Neuronal stem cell (in vitro differentiated cells): ENCODE data around the gene MAD1L1.

Experiments used
- DNase-seq: peaks from one replicate; pipeline ENCODE4 v3.0.0-alpha.2; 2013; ENCODE audit warnings: low spot score
- H2AFZ ChIP-seq: one replicate; pipeline ENCODE4 v1.6.1; 2013; ENCODE audit warnings: mild to moderate bottlenecking, low read length, inconsistent platforms
- H2AK5ac ChIP-seq: 2 replicates; pipeline ENCODE4 v1.6.1; 2013; ENCODE audit warnings: low read depth, mild to moderate bottlenecking, inconsistent platforms, low read length, moderate library complexity, mixed read lengths
- H2BK120ac ChIP-seq: 2 replicates; pipeline ENCODE4 v1.6.1; 2013; ENCODE audit warnings: low read depth, mild to moderate bottlenecking, inconsistent platforms, low read length, moderate library complexity, mixed read lengths
- H2BK12ac ChIP-seq: one replicate; pipeline ENCODE4 v1.6.1; 2013; ENCODE audit warnings: low read length, inconsistent platforms
- H2BK15ac ChIP-seq: 2 replicates; pipeline ENCODE4 v1.6.1; 2013; ENCODE audit warnings: mild to moderate bottlenecking, low read length, inconsistent platforms, mixed read lengths
- H2BK5ac ChIP-seq: one replicate; pipeline ENCODE4 v1.6.1; 2013; ENCODE audit warnings: inconsistent platforms, mild to moderate bottlenecking, low read length, moderate library complexity
- H3K14ac ChIP-seq: one replicate; pipeline ENCODE4 v1.6.1; 2013; ENCODE audit warnings: low read length, inconsistent platforms
- H3K18ac ChIP-seq: 2 replicates; pipeline ENCODE4 v1.6.1; 2013; ENCODE audit warnings: low read length, inconsistent platforms
- H3K23ac ChIP-seq: 2 replicates; pipeline ENCODE4 v1.6.1; 2013; ENCODE audit warnings: low read depth, mild to moderate bottlenecking, mixed read lengths, low read length, inconsistent platforms; ENCODE audit not compliant: poor library complexity
- H3K27ac ChIP-seq: replicated peaks from 3 replicates; pipeline ENCODE4 v1.5.1; 2013; ENCODE audit warnings: low read length, inconsistent platforms
- H3K27me3 ChIP-seq, 3 experiments: 2 replicates each; pipeline ENCODE4 v1.6.1; 2013; ENCODE audit warnings: low read length in 3 of 3, mild to moderate bottlenecking in 2 of 3, inconsistent platforms in 1 of 3, low read depth in 1 of 3, mixed read lengths in 1 of 3, moderate library complexity in 1 of 3; ENCODE audit not compliant: control insufficient read depth in 3 of 3, insufficient read depth in 3 of 3
- H3K36me3 ChIP-seq, 2 donors: replicated peaks in 1 of 2; 2 replicates each; pipeline ENCODE4 v1.6.1; 2013; ENCODE audit warnings: low read length in 2 of 2; ENCODE audit not compliant: control insufficient read depth in 2 of 2, insufficient read depth in 2 of 2
- H3K4ac ChIP-seq: 2 replicates; pipeline ENCODE4 v1.6.1; 2013; ENCODE audit warnings: inconsistent platforms, mild to moderate bottlenecking, low read length, moderate library complexity
- H3K4me1 ChIP-seq, 2 donors: 1 replicate in 1 of 2; 2 replicates in 1 of 2; pipeline ENCODE4 v1.6.1; 2013; ENCODE audit warnings: low read length in 2 of 2, low read depth in 1 of 2; ENCODE audit not compliant: control insufficient read depth in 2 of 2, insufficient read depth in 1 of 2
- H3K4me2 ChIP-seq: one replicate; pipeline ENCODE4 v1.6.1; 2013; ENCODE audit warnings: mild to moderate bottlenecking, low read length, inconsistent platforms; ENCODE audit not compliant: insufficient read depth, poor library complexity, severe bottlenecking
- H3K4me3 ChIP-seq, 2 donors: 2 replicates each; pipeline ENCODE4 v1.5.1; 2013; ENCODE audit warnings: low read length in 2 of 2, mild to moderate bottlenecking in 2 of 2, inconsistent platforms in 1 of 2, moderate library complexity in 1 of 2
- H3K79me1 ChIP-seq: one replicate; pipeline ENCODE4 v1.6.1; 2013; ENCODE audit warnings: low read depth, mild to moderate bottlenecking, inconsistent platforms, low read length, moderate library complexity
- H3K9ac ChIP-seq: one replicate; pipeline ENCODE4 v1.6.1; 2013; ENCODE audit warnings: mild to moderate bottlenecking, low read depth, low read length, inconsistent platforms; ENCODE audit not compliant: poor library complexity
- H3K9me3 ChIP-seq, 2 donors: replicated peaks in 1 of 2; 2 replicates each; pipeline versions ENCODE3 to v1.6.1; 2013; ENCODE audit warnings: low read length in 2 of 2, mild to moderate bottlenecking in 2 of 2, inconsistent platforms in 1 of 2, low read depth in 1 of 2, mixed read lengths in 1 of 2, moderate library complexity in 1 of 2; ENCODE audit not compliant: control insufficient read depth in 2 of 2, insufficient read depth in 1 of 2
- H4K8ac ChIP-seq: one replicate; pipeline ENCODE4 v1.6.1; 2013; ENCODE audit warnings: low read depth, mild to moderate bottlenecking, inconsistent platforms, low read length, moderate library complexity
- H4K91ac ChIP-seq: one replicate; pipeline ENCODE4 v1.6.1; 2013; ENCODE audit warnings: low read length, low read depth, mild to moderate bottlenecking, inconsistent platforms; ENCODE audit not compliant: poor library complexity
- WGBS, 2 donors: extraction: QIAGEN DNeasy Blood & Tissue Kit; methylation state at CpG; one replicate each; pipeline ENCODE4 v1.1.7; 2013; ENCODE audit warnings: missing lambda C conversion rate in 2 of 2, mixed read lengths in 1 of 2; ENCODE audit not compliant: insufficient read length in 2 of 2, insufficient replicate concordance in 1 of 2; ENCODE audit errors: extremely low coverage in 2 of 2; 5-methylcytosine and 5-hydroxymethylcytosine counted together

The MAD1L1 gene

DNA sequence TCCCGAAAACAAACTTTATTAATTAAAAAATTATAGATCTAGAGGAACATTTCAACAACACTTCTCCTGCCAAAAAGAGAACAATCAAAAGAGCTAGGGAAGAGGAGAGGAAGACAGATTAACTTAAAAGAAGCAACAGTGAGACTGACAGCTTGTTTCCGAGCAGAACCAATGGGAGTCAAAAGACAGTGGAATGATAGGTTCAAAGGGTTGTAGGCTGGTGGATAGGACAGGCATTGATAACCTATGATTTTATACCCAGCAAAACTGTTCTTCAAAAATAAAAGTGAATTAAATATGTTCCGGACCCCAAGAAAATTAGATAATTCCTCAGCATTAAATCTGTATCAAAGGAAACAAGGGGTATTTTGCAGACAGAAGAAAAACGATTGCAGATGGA is 207.6 kb downstream of the MAD1L1 start:
- Histone ChIP-seq H4K91ac (no peak overlapping the region), H3K36me3 (no peaks in the 10 kb centered on the region), H2BK120ac (no peak overlapping the region), H4K8ac (no peak overlapping the region), H2AK5ac (no peak overlapping the region), H3K4me2 (no peak overlapping the region), H2BK5ac (no peak overlapping the region), H3K27ac (no peak overlapping the region), H3K79me1 (peaks cover 1% of the 10 kb centered on the region), H2AFZ (no peak overlapping the region), H3K23ac (no peak overlapping the region), H2BK15ac (no peak overlapping the region), H3K4ac (no peak overlapping the region), H2BK12ac (no peak overlapping the region), H3K14ac (no peak overlapping the region), H3K18ac (no peak overlapping the region), H3K9me3 (peaks cover 7 to 37% of the 10 kb centered on the region in 2 donors), H3K4me3 (no peak overlapping the region), H3K4me1 (peaks cover 0 to 8% of the 10 kb centered on the region in 2 donors), H3K27me3 (no peaks in the 10 kb centered on the region), H3K9ac (no peak overlapping the region)
- no peak for DNase-seq
- WGBS, 2 donors, result no CpG with 5 or more reads among the region's 4 CpGs

DNA sequence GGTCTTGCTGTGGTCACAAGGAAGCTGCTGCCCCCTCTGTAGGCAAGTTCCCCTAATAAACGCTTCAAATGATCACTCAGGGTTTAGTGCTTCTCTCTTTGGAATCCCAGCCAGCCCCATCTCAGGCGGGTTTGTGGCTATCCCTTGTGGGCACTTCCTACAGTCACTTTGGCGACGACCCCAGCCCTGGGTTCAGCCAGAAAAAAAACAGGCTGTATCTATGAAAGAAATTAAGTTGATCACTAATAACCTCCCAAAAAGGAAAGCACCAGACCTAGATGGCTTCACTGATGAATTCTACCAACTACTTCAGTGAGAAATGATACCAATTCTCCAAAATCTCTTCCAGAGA is 208.2 kb downstream of the MAD1L1 start:
- Histone ChIP-seq H2BK15ac (no peak overlapping the region), H3K23ac (no peak overlapping the region), H3K9ac (no peak overlapping the region), H2AK5ac (no peak overlapping the region), H3K14ac (no peak overlapping the region), H3K79me1 (peaks cover 1% of the 10 kb centered on the region), H3K27me3 (no peaks in the 10 kb centered on the region), H2BK12ac (no peak overlapping the region), H3K36me3 (no peaks in the 10 kb centered on the region), H2BK120ac (no peak overlapping the region), H4K8ac (no peak overlapping the region), H3K18ac (no peak overlapping the region), H2BK5ac (no peak overlapping the region), H4K91ac (no peak overlapping the region), H3K27ac (no peak overlapping the region), H3K9me3 (peaks cover 7 to 37% of the 10 kb centered on the region in 2 donors), H2AFZ (no peak overlapping the region), H3K4ac (no peak overlapping the region), H3K4me3 (no peak overlapping the region), H3K4me1 (peaks cover 0 to 12% of the 10 kb centered on the region in 2 donors), H3K4me2 (no peak overlapping the region)
- no peak for DNase-seq
- WGBS, 2 donors, result no CpG with 5 or more reads among the region's 4 CpGs

GRCh38 chr7:2023877-2024566 is 208.7 kb downstream of the MAD1L1 start:
- Histone ChIP-seq H3K79me1 (no peaks in the 10 kb centered on the region), H3K9ac (no peak overlapping the region), H3K14ac (no peak overlapping the region), H3K4me1 (peaks cover 0 to 13% of the 10 kb centered on the region in 2 donors), H2BK12ac (no peak overlapping the region), H3K27ac (no peak overlapping the region), H3K4me2 (no peak overlapping the region), H3K9me3 (peaks cover 7 to 37% of the 10 kb centered on the region in 2 donors), H2AFZ (no peak overlapping the region), H3K27me3 (no peaks in the 10 kb centered on the region), H3K23ac (no peak overlapping the region), H3K4me3 (no peak overlapping the region), H4K91ac (no peak overlapping the region), H3K36me3 (no peaks in the 10 kb centered on the region), H2BK5ac (no peak overlapping the region), H2BK120ac (no peak overlapping the region), H2BK15ac (no peak overlapping the region), H3K4ac (no peak overlapping the region), H2AK5ac (no peak overlapping the region), H3K18ac (no peak overlapping the region), H4K8ac (no peak overlapping the region)
- no peak for DNase-seq
- WGBS, 2 donors, result no CpG with 5 or more reads among the region's 7 CpGs

DNA sequence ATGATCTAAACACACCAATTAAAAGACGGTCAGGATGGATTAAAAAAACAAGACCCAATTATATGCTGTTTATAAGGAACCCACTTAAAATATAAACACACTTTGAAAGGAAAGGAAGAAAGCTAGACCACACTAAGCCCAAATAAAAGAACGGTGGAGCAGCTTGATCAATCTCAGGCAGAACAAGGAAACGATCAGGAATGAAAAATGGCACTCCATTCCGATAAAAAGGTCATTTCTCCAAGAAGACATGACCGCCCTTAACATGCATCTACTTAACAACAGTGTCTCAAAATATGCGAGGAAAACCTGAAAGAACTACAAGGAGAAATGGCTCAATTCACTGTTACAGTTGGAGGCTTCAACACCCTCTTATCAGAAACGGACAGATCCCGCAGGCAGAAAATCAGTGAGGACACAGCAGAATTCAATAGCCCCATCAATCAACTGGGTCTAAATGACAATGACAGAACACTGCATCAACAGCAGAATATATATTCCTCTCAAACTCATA is 210.0 kb downstream of the MAD1L1 start:
- no peak overlapping the region for H3K23ac ChIP-seq
- H3K27me3 ChIP-seq, result no peaks in the 10 kb centered on the region
- no peak overlapping the region for H3K18ac ChIP-seq
- H2BK5ac ChIP-seq, result no peak overlapping the region
- H3K4me2 ChIP-seq, result no peak overlapping the region
- DNase-seq, result no peak
- H3K79me1 ChIP-seq, result peaks cover 5% of the 10 kb centered on the region
- H3K4ac ChIP-seq, result no peak overlapping the region
- no peaks in the 10 kb centered on the region for H3K36me3 ChIP-seq
- no peak overlapping the region for H3K14ac ChIP-seq
- no peak overlapping the region for H4K91ac ChIP-seq
- peaks cover 2 to 17% of the 10 kb centered on the region in 2 donors for H3K4me1 ChIP-seq
- no peak overlapping the region for H3K9ac ChIP-seq
- H2BK12ac ChIP-seq, result no peak overlapping the region
- peaks cover 6 to 31% of the 10 kb centered on the region in 2 donors for H3K9me3 ChIP-seq
- H3K27ac ChIP-seq, result no peak overlapping the region
- no peak overlapping the region for H4K8ac ChIP-seq
- no peak overlapping the region for H2AFZ ChIP-seq
- WGBS, 2 donors, result no CpG with 5 or more reads among the region's 8 CpGs
- H2AK5ac ChIP-seq, result no peak overlapping the region
- no peak overlapping the region for H2BK120ac ChIP-seq
- no peak overlapping the region for H2BK15ac ChIP-seq
- no peak overlapping the region for H3K4me3 ChIP-seq
